HG03378 (cell line): ENCODE results near the gene SLC44A5.
"Not testable (repeated sequence)": the region's sequence is repeated elsewhere in the genome, so short reads cannot be mapped to it uniquely, and the experiment has no call there.

Experiments
- ATAC-seq: cut with Tn5 transposase; IDR thresholded peaks from one replicate; pipeline ENCODE4 v1.9.1; 2021; ENCODE audit warnings: mild to moderate bottlenecking, moderate library complexity; ENCODE audit not compliant: unreplicated experiment

SLC44A5 gene

DNA sequence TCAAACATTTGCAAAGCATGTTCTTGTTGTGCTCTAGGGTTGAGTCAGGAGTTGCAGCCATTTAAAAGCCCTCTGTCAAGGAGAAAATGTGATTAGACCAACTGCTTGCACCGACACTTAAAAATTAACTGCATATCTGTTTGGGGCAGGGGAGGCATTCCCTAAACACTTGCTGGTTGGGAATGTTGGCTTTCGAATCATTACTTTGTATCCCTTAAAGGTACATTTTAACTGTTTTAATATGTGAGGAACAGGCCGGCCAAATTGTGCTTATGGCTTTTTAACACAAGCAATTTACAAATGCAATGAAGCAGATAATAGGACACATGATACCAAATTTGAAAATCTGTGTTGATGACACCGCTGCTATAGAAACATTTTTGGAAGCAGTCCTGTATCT, 317.6 kb downstream of the SLC44A5 start:
- ATAC-seq: no peak

DNA sequence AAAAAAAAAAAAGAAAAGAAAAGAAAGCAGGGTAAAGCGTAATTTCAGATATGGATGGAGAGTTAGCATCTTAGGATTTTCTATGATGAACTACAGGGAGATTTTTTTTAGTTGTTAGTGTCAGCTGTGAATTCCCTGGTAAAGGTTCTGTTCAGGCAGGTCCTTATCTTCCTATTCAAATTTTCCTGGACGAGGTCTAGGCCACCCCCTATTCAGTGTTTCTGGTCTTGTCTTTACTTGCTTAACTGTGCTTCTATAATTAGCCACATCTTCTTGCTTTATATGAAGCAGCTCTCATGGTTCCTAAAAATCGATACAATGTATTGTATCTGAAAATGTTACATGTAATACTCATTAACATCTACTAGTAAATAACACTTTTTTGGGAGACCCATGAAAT, 318.9 kb downstream of the SLC44A5 start:
- no peak for ATAC-seq

DNA sequence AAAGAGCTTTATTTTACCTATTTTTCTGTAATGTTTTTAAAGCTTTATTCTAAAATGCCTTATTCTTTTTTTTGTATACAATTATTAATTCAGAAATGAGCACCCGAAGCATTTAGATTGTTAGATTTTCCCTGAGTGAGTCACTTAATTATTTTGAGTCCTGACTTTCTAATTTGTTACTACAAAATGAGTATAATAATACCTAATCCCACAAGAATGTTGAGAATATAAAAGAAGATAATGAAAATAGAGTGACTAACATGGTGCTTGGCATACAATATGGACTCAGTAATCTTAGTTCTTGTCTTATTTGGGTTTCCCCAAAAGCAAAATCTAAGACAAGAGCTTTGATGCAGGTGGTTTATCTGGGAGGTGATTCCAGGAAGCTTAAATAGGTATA, 334.5 kb downstream of the SLC44A5 start:
- no peak for ATAC-seq

DNA sequence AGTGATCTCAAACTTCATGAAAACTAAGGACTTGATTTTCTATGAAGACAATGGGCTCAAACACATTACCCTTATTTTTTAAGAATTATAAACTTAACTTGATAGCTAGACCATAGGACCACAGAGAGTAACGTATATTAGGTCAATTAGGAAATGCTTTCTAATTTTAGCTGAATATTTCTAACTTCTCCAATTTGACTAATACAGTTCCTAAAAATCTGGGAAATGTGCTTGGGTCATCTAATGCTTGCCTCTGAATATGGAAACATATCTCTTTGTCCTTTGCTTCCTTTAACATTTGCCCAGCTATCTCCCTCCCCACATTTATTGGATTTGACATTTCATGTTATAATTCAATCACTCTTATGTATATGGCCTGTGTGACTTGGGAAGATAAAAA, 335.3 kb downstream of the SLC44A5 start:
- ATAC-seq: no peak

DNA sequence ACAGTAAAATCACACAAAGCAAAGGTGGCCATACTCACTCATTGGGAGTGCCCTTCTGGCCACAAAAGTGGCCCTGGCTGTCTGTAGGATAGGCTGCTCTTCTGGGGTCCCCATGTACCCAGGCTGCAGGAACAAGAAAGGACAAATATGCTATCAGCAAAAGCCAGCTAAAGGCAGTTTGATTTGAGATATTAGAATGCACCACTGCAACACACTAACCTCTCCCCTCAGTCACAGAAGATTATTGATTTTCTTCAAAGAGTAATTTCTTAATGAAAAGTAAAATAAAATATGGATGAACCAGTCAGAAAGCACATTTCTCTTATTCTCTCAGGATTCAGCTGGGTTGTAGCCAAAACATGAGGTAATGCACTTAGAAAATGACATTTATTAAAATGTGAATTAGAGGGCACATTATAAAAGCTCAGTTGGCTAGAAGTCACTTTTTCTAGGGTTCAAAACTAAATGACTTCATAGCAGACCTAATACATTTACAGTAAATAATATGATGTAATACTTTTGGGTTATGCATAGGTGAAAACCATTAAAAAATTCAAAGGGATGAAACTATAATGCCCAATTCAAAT, 335.9 kb downstream of the SLC44A5 start:
- no peak for ATAC-seq

DNA sequence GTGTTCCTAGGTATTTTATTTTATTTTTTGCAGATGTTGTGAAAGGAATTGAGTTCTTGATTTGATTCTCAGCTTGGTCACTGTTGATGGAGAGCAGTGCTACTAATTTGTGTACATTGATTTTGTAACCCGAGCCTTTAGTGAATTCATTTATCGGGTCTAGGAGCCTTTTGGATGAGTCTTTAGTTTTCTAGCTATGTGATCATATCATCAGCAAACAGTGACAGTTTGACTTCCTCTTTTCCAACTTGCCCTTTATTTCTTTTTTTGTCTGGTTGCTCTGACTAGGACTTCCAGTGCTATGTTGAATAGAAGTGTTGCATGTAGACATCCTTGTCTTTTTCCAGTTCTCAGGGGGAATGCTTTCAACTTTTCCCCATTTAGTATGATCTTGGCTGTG, 337.8 kb downstream of the SLC44A5 start:
- no peak for ATAC-seq

DNA sequence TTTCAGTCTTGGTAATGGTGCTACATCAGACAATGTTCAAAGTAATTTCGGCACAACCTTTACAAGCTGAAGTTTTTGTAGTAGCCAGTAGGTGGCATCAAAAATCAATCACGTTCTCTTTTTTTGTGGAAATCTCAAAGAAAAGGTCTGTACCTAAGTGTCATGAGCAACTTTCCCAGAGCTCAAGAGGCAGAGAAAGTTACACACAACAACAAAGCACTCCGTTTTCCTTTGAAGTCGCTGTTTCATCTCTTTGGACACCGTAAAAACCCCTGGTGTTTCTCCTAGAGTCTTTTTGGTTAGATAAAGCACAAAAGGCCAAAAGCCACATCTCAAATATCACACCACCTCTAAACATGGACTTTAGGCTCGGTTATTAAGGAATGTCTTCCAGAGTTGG, 345.1 kb downstream of the SLC44A5 start:
- ATAC-seq: peak; percentile 80

DNA sequence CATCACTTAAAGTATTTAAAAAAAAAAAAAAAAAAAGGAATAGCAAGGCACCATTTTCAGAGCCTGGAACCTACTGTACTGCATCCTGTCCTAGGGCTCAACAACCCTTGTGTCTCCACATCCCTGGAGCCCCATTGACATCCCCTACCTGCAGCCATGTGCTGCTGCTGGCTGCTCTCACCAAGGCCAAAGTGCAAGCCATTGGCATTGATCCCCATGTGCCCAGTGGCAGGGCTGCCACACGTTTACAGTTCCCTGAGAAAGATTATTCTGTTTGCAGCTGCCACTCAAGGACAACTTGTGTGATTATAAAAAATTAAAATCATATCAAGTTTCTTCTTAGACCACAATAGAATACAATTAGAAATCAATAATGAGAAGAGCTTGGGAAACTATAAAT, 346.8 kb downstream of the SLC44A5 start:
- no peak for ATAC-seq

DNA sequence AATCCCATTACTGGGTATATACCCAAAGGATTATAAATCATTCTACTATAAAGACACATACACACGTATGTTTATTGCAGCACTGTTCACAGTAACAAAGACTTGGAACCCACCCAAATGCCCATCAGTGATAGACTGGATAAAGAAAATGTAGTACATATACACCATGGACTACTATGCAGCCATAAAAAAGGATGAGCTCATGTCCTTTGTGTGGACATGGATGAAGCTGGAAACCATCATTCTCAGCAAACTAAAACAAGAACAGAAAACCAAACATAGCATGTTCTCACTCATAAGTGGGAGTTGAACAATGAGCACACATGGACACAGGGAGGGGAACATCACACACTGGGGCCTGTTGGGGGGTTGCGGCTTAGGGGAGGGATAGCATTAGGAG, 347.3 kb downstream of the SLC44A5 start:
- ATAC-seq: not testable (repeated sequence)

DNA sequence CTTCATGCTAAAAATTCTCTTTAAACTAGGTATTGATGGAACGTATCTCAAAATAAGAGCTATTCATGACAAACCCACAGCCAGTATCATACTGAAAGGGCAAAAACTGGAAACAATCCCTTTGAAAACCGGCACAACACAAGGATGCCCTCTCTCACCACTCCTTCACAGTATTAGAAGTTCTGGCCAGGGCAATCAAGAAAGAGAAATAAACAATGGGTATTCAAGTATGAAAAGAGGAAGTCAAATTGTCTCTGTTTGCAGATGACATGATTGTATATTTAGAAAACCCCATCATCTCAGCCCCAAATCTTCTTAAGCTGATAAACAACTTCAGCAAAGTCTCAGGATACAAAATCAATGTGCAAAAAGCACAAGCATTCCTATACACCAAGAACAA, 349.0 kb downstream of the SLC44A5 start:
- ATAC-seq: not testable (repeated sequence)

DNA sequence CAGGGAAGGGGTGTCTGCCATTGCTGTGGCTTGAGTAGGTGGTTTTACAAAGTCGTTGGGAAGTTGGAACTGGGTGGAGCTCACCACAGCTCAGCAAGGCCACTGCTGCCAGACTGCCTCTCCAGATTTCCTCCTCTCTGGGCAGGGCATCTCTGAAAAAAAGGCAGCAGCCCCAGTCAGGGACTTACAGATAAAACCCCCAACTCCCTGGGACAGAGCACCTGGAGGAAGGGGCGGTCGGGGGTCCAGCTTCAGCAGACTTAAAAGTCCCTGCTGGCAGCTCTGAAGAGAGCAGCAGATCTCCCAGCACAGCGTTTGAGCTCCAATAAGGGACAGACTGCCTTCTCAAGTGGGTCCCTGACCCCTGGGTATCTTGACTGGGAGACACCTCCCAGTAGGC, 352.6 kb downstream of the SLC44A5 start:
- ATAC-seq: no peak

DNA sequence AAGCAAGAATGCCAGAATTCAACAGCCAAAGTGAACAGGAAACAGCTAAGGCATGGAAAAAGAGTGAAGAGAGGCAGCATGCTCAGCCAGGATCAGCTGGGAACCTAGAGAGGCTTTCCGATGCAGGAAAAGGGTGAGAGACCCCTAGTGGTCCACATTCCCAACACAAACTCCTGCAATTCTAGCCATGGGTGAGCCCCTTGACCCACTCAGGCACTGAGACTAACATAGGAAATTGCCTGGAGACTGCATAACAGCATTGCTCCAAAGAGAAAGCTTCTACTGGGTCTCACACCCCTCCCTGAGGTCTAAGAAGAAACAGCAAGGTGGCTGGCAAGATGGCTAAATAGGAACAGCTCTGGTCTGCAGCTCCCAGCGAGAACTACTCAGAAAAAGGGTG, 353.5 kb downstream of the SLC44A5 start:
- ATAC-seq: no peak

DNA sequence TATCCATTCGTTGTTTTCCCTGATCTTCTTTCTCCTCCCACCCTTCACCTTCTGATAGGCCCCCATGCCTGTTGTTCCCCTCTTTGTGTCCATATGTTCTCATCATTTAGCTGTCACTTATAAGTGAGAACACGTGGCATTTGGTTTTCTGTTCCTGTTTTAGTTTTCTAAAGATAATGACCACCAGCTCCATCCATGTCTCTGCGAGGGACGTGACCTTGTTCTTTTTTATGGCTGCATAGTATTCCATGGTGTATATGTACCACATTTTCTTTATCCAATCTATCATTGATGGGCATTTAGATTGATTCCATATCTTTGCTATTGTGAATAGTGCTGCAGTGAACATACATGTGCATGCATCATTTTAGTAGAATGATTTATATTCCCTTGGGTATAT, 360.8 kb downstream of the SLC44A5 start:
- not testable (repeated sequence) for ATAC-seq

DNA sequence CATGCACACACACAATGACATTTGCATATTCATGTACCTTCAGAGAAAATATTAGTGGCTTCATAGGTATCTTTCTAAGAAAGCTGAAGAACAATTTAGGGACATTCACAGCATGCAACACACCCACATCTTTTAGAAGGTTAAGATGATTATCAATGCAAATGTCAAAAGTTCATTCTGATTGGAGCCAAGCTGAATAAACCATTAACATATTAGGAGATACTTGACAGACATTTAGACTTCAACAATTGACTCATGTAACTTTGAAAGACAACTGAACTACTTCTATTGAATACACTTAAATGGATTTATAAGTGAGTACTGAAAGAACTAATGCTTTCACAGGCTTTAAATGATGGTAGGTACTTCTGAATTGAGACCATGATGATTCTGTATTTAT, 365.7 kb downstream of the SLC44A5 start:
- ATAC-seq: no peak

DNA sequence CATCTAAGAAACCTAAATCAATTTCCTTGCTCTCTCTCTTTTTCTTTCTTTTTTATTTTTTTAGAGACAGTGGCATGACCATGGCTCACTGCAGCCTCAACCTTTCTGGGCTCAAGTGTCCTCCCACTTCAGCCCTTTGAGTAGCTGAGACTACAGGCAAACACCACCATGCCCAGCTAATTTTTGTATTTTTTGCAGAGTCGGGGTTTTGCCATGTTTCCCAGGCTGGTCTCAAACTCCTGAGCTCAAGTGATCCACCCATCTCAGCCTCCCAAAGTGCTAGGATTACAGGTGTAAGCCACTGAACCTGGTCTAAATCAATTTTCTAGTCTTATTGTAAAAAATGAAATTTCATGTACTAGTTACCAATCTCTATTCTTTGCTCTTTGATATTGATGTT, 367.8 kb downstream of the SLC44A5 start:
- no peak for ATAC-seq

DNA sequence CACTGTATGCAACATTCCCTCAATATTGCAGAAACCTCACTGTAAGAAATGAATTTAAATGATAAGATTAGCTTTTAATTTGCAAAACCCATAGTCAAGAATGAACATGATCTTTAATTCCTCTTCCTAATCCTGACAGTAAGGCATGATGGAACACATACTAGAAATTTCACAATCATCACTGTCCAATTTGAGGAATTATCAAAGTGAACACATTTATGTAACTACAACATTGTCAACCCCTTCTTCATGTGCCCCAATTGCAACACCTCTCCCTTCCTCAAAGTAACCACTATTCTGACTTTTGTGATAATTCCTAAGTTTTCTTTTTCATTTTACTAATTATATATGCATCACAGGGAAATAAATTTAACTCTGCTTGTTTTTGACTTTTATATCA, 373.6 kb downstream of the SLC44A5 start:
- ATAC-seq: no peak

DNA sequence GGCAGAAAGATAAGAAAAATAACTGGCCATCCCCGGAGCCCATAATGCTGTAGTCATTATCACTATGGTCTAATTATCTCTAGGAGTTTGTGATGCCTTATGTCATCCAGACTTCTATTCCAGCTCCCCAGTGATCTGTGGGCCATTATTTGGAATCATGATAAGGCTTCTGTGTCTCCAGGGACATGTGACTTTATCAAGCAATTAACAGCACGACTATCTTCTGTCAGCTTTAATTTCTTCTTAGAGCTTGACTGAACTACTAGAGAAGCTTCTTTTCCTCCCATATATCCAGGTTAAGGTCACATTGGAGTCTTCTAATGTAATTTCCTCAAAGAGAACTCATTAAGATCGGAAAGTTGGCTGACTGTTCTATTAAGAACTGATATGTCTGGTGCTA, 376.4 kb downstream of the SLC44A5 start:
- no peak for ATAC-seq

DNA sequence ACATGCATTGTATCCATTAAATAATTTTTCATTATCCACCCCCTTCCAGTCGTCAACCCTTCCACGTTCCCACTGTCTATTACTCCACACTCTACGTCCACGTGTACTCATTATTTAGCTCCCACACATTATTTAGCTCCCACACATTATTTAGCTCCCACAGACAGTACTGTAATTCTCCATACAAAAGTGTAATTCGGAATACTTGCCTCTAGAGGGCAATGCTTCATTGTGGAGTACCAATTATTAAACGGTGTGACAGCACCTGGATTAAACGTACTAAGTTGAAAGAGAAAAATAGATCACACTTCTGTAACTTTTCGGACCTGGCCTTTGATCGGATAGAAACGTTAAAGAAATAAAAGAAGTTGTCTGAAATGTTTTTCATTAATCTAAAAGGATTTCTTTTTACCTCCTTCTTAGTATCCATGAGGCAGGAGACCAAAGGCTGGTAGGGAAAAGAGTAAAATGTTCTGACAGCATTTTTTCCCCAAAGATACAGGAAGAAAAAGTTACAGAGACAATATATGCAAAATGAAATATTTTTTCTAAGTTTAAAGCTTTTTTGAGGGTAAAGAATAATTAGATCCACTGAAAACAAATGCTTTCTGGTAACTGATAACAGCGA, 377.5 kb downstream of the SLC44A5 start:
- ATAC-seq: peak; percentile 97

DNA sequence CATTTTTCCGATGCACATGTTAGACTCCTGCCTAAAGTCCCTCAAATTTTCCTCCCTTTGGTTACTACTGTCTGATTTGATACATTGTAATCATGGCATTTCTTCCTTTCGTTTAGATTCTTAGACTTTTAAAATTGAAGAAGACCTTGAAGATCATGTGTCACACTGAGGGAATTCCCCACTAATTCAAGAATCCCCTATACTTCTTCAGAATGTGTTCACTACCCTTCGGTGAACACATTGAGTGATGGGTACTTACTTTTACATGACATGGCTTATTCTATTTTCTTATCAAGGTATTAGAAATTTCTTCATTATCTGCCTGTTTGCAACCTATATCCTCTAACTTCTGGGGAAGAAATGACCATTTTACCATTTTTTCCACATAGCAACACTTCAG, 390.8 kb downstream of the SLC44A5 start:
- no peak for ATAC-seq

DNA sequence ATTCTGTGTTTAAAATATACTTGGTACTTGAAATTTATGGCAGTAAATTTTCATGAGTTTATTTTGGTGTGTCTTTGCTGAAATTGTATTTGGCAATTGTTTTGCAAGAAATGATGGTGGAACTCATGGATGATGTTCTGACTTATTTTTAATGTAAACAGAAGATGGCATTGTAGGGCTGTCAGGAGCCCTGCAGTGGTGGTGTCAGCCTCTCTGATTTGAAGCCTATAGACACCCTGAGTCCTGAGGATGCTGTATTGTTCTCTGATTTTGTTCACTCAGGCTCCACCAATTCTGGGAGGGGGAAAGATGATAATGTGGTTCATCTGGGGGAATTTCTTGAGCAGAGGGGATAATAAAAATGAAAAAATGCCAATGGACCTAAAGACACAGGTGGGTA, 396.9 kb downstream of the SLC44A5 start:
- no peak for ATAC-seq

DNA sequence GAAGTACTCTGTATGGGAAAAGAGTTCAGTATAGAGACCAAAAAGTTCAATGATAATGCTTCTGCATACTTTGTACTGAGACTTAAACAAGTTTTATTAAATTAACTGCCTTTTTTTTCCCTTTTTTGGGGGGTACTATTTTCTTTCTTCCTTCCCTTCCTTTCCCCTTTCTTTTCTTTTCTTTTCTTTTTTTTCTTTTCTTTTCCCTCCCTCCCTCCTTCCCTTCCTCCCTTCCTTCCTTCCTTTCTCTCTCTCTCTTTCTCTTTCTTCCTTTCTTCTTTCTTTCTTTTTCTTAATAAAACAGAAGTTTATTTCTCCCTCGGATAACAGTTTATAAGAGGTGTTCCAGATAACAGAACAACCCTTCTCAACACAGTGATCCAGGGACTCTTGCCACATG, 399.3 kb downstream of the SLC44A5 start:
- no peak for ATAC-seq

DNA sequence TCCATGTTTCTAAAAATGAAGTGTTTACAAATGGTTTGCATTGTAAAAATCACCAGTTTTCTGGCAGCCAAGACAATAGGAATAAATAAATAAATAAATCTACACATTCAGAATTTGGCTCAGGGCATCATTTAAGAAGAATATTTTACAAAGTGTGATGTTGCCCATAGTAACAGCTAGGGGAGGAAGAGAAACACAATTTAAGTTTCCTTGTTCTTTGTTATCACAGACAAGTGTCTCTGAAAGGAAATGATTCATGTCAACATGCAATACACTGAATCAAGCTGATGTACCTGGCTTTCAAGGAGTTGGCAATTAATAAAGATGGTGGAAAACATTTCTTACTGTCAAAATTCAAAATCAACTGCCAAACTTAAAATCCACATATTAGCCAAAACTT, 402.1 kb downstream of the SLC44A5 start:
- ATAC-seq: no peak
